ENCODE results near the gene RAP1GAP.

RAP1GAP gene

DNA sequence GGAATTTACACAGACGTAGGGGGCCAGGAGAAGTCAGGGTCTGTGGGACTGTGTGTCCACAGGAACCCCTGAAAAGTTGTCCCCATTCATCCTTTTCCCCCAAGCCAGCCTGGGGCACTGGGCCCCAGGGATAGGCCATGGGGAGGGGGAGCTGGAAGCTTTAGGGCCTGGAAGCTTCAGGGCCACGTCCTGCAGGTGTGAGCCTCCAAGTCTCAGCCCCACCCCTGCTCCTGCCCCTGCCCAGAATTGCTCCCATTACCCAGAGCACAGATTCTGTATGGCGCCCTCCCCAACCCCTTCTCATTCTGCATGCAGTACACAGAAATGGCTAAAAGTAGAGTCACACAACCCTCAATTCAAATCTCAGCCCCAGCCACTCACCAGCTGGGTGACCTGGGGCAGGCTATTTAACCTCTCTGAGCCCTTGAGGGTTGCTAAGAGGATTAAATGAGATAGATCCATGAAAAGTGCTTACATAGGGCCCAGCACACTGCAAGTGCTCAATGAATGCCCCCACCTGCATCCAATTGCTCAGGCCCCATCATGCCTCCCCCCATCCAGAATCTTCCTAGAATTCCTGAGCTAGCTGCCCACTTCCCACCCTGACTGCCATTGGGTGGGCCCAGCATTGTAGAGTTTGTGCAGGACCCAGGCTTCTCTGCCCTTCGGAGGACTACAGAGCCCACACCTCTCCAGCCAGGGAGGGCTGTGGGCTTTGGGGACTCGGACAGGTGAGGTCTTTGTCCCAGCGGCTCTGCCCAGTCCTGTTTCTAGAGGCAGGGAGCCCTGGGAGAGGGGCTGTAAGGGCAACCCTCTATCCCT is 6.5 kb downstream of the RAP1GAP start:
- DNase-seq (ENCODE audit: low read depth) = no peak

DNA sequence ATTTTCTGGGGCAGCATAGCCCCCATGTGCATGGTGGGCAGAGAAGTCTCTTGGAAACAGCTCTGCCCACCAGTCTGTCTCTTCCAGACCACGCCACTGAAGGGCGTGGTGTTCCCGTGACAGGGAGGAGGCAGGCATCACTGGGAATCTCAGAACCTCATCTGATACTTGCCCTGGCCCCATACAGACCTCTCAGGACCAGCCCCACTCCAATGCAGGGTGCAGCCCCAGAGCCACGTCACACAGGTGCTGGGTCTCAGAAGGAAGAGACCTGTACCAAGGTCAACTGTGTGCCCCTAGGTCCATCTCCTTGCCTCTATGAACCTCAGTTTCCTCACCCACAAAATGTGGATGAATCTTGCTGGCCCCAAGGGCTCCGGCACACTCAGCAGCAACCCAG is 7.3 kb downstream of the RAP1GAP start:
- DNase-seq (ENCODE audit: low read depth) = no peak

DNA sequence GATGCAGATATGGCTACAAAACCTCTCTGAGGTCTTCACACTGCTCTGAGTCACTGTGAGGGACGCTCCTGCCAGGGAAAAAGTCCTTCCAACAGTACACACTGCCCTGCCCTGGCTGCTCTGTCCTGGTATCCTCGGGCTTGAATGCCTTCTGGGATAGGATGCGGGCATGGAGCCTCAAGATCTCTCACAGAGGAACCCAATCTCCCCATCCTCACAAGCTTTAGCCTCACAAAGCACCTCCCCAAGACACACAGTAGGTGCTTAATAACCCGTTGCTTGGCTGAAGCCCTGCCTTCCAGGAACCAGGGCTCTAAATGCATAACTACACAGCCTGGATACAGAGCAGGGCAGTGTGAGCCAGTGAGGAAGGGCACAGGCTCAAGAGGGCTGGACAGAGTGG is 9.2 kb downstream of the RAP1GAP start:
- no peak for DNase-seq (ENCODE audit: low read depth)

DNA sequence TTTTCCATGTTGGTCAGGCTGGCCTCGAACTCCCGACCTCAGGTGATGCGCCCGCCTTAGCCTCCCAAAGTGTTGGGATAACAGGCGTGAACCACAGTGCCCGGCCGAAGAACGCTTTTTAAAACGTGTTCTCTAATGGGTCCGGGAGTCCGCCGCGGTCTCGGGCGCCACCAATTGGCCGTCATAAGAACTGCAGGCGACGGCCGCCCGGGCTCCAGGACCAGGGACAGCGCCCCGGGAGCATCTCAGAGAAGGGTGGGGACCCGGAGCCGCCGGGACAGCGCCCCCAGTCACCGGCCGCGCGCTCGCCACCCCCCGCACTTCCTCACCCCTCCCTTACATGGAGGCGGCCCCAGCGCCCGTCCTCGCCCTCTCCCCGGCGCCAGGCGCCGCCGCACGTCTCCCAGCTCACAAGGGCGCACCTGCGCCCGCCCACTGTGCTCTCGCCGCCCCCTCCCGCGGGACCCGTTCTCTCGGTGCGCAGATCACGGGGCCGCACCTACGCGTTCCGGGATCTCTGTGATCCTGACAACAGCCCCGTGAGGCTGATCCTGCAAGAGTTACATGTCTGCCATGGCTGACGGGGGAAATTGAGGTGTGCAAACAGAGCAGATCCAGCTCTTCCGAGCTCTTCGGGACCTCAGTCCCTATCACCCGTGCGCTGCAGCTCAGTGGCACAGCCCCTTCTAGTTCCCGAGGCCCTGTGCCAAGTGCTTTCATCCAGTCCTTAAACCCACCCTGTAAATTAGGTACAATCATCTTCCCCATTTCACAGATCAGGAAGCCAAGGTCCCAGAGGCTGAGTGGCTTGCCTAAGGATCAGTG is 9.8 kb downstream of the RAP1GAP start:
- no peak for DNase-seq (ENCODE audit: low read depth)

DNA sequence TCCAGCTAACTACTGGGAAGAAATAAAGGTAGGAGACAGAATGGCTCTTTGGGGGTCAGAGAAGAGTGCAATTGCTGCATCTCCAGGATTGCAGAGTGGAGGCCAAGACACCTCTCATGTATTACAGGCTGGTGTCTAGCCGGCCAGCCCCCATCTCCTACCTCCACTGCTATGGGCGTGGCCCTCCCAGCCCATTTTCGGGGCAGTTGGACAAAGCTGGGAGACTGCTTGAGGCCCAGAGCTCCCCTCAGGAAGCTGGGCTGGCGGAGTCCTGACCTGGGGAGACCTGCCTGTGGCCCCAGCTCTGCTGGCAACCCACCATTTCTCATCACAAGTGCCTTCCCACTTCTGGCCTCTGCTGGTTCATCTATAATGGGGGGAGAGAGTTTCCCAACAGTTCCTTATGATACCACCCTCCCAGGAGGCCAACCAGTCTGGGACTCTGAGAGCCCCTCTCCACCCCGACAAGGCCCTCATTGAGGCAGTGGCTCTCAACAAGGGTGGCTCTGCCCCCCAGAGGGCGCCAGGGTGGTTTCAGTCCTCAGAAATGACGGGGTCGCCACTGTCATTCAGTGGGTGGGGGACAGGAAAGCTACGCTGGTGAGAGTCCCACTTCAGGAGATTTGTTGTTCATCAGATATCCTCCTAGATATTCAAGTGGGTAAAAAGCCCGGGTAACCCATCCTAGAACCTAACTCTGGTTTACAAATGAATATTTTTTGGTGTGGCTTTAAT is 11.5 kb downstream of the RAP1GAP start:
- no peak for DNase-seq (ENCODE audit: low read depth)

DNA sequence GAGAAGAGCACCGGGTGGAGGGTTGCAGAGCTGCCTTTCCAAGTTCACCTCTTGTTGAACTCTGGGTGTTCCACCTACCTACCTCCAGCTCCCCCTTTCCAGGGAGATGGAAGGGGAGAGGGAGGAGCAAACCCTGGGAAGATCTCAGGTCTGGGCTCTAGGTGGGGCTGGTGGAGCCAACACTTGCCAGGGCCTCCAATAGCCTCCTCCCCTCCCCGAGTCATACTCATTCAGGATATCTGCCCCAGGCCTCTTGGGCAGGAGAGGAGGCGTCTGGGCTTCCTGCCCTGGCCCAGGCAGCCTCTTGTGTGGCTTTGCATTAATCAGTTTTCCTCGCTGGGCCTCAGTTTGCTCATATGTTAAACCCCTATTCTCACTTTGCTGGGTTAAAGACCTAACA is 13.4 kb downstream of the RAP1GAP start:
- DNase-seq (ENCODE audit: low read depth) = no peak

DNA sequence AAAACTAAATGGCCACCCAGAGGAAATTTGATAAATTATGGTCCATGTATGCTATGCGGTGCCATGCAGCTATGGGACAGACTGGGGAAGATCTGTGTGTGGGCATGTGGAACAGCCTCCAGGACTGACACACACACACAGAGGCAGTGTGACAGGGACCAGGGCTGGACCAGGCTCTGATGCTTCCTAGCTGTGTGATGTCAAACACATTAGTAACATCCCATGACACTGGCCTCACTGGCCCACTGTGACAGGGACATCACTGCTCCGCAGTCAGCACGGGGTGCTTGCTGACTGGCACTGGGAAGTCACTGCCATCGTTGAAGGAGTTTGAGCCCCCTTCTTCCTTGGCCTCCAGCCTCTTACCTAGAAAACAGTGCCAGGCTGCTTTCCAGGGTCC is 13.9 kb downstream of the RAP1GAP start:
- no peak for DNase-seq (ENCODE audit: low read depth)

DNA sequence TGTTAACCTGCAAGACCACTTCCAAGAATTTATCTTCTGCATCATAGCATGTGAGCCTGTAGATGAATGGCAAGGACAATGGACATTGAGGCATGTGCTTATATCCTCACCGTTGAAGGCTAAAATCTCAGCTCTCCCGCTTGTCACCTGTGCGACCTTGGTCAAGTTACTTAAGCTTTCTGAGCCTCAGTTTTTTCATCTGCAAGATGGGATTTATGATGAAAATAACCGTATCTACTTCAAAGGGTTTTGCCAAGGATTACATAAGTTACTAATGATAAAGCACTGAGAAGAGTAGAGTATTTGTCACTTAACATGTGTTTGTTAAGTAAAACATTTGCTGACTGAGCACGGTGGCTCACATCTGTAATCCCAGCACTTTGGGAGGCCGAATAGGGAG is 14.9 kb downstream of the RAP1GAP start:
- DNase-seq (ENCODE audit: low read depth) = no peak

DNA sequence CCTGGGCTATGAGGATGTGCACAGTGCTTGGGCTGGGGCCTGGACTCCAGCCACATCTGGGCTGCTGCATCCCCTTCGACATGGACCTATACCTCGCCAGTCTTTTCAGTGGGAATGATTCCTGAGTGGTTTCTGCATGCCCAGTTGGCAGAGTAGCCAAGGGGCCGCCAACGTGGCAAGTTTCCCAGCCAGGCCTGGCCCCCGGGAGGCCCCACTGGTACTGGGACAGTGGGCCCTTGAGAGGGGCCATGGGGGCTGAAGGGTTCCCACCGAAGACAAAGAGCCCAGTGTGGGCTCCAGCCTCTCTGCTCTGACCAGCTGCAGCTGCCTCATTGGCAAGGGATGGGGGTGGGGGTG is 15.4 kb downstream of the RAP1GAP start:
- no peak for DNase-seq (ENCODE audit: low read depth)

DNA sequence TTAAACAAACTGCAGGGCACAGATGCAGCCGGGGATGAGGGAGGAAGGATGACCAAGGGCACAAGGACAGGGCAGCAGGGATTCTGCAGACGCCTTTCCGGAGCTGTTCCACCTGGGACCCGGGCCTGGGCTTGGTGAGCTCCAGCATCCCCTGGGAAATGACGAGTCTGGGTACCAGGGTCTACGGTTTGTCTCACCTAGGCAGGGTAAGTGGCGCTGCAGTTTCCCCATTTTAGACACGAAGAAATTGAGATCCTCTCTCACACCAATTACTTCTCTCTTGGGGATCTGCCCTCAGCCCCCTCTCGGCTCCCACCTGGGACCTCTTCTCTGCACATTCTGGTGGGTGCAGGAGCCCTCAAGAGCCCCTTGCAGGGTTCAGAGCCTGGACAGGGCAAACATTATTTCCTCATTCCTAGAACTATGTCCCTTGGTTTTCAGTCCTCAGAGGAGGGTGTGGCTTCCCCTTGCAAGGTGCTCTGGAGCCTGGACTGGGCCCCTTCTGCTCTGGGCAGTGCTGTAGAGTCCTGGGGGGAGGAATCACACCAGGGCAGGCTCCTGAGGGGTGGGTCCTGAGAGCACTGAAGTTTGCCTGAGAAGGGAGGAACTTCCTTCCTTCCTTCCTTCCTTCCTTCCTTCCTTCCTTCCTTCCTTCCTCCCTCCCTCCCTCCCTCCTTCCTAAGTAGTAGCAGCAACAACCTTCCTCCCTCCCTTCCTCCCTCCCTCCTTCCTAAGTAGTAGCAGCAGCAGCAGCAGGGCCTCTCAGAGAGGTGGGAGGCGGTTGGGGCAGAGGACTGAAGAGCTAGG is 16.0 kb downstream of the RAP1GAP start:
- no peak for DNase-seq (ENCODE audit: low read depth)

DNA sequence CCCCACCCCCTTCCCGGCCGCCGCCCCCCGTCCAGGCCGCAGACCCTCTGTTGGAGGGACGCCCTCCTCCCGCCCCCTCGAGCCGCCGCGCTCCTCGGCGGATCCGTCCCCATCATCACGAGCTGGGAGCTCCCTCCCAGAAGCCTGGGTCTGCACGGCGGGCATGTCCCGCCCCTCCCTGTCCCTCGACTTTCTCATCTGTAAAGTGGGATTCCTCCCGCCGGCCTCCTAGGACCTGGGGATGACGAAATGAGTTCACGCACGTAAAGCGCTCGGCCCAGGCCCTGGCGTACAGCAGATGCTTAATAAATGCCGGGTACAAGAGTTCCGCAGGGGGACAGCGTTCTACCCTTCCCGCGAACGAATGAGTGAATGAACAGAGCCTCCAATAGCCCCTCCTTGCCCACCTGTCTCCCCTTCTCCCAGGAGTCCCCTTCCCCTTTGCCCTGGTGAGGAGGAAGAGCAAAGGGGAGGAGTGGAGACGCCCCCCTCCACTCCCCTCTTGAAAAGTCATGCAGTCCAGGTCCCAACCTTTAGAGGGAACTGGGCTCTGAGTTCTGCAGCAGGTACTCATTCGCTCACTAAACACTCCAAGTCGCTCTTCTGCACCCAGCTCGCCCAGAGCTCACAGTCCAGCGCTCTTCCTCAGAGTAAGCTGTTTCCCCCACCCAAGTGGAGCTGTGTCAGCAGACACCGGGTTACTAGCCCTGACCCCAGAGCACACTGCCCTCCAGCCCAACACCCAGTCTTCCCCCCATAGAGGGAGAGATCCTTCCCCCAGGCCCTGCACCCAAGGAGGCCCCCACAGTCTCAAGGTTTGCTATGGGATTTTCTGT is 16.8 kb downstream of the RAP1GAP start:
- no peak for DNase-seq (ENCODE audit: low read depth)

DNA sequence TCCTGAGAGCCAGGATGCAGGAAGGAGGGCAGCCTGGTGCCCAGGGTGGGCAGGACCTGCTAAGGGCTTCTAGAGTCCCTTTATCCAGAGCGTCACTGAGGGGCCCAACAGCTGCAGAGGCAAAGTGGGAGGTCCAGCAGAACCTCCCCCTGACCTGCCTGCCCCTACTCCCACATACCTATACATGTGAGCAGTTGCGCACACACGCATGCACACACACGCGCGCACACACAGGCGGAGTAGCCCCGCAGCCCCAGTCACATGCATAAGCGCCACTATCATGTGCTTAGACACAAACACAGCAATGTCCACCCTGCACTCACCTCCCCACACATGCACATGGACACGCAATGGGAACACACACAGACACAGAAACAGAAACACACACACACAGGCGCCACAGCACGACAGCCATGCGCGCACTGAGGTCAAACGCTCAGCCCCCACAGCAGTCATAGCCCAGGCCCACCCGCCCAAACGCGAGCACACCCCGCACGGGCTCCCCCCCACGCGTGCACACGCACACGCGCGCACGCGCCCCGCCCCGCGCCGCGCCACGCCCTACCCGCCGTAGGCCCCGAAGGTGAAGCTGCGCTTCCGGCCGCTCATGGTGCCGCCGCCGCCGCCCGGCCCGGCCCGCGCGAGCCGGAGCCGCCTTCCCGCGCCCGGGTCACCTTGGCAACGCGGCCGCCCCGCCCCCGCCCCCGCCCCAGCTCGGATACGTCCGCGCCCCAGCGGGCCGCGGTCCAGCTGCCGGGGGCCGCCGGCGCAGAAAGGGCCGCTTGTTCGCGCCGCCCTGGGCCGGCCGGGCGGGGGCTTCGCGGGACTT is 17.7 kb downstream of the RAP1GAP start:
- no peak for DNase-seq (ENCODE audit: low read depth)

DNA sequence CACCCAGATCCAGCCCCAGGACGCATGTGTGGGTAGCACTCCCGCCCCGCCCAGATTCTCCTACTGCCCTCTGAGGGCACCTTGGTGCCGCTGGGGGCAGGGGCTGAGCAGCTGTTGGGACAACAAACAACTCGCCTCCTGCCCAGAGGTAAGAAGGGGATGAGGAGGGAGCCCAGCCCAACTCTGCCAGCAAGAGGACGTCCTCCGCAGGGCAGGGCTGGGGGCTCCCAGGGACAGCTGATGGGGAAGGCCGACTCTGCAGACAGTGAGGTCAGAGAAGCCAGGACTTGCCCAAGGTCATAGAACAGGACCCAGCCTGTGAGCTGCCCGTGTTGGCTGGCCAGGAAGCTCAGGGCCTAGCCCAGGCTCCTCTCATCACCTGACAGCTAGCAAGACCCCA is 18.8 kb downstream of the RAP1GAP start:
- no peak for DNase-seq (ENCODE audit: low read depth)

DNA sequence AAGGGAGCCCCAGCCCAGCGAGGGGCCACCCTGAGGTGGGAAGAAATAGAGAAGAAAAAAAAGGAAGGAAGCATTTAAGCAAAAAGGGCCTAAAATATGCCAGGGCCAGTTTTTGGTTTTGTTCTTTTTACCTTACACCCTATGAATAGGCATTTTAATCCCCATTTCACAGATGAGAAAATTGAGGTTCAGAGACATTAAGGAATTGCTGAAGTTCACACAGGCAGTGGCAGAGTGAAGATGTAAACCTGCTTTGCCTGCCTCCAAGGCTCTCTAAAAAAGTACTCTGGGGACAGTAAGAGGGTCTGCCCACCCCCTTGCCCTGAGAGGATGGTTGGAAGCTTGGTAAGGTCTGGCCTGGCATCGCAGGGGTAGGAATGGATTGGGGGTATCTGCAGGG is 19.8 kb downstream of the RAP1GAP start:
- DNase-seq (ENCODE audit: low read depth) = no peak

DNA sequence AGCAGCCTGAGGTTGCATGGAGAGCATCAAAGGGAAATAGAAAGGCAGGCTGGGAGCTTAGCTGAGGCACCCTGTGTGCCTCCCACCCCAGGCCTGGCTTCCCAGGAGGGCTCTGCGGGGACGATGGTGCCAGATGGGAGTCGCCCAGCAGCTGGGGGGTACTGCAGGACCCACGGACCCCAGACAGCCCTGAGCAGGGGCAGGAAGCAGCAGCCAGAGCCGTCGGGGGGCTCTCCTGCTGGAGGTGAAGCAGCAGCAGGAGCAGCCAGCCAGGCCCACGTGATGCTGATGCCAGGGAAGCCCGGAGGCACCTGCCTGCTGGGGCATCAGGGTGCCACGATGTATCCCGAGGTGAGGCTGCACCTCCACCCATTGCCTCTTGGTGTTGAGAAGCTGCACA is 20.4 kb downstream of the RAP1GAP start:
- DNase-seq (ENCODE audit: low read depth) = no peak

DNA sequence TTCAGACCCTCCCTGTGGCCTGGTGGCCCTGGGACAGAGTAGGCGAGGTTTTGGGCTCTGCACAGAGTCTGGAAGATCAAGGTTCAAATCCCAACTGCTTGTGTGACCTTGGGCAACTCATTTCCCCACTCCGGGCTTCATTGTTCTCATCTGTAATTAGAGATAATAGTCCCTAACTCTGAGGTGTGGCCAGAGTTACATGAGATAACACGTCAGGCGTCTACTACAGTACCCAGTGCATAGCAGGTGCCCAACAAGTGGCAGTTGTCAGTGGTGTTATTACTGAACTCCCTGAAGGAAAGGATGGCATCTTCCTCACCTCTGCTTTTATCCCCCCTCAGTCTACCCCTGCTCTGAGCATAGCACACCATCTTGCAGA is 20.8 kb downstream of the RAP1GAP start:
- DNase-seq (ENCODE audit: low read depth) = no peak

DNA sequence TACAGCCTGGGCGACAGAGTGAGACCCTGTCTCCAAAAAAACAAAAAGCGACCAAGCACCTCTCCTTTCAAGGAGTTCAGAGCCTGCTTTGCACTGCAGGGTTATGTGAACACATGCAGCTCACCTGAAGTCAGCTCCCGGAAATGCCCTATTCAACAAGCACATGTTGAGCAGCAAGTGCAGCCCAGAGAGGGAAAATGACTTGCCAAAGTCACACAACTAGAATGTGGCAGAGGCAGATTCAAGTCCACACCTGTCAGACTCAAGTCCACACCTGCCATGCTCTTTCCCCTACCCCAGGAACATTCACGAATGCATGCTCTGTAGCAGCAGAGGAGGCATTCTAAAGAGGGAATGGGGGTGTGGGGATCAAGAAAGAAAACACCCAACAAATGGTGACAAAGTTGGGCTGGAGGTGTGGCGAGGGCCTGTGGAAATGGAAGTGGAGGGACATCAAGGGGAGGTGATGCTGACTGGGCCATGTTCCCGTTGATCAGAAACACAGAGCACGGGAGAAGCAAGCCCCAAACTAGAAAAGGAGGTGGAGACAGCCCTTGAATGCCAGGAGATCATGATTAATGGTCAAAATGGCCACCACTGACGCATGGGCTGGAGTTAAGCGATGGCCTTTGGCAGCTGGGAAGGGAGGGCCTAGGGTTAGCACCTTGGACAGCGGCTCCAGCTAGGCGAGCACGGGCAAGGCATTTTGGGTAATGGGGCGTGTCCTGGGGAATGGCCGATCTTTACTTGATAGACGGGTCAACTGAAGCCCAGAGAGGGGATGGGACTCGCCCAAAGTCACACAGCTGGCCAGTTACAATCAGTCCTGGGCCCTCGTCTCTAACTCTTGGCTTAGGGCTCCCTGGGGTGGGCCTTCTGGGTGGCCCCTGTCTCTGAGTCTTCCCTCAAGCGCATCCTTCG is 21.5 kb downstream of the RAP1GAP start:
- DNase-seq (ENCODE audit: low read depth) = no peak

DNA sequence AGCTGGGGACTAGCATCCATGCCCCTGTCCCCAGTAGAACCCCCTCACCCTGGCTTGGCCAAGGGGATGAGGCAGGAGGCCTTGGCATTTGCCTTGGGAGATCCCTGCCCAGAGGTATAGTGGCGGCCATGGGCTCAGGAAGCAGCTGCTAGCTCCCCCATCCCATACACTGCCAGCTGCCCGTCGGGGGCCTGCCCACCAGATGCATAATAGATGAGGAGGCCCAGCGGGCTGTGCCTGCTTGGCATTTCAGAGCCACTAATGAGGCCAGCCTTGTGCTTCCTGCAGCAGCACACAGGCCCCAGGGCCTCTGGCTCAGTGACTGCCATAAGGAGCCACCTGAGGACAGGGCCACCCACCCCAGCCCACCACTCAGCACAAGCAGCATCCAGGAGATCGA is 23.6 kb downstream of the RAP1GAP start:
- DNase-seq (ENCODE audit: low read depth) = no peak

DNA sequence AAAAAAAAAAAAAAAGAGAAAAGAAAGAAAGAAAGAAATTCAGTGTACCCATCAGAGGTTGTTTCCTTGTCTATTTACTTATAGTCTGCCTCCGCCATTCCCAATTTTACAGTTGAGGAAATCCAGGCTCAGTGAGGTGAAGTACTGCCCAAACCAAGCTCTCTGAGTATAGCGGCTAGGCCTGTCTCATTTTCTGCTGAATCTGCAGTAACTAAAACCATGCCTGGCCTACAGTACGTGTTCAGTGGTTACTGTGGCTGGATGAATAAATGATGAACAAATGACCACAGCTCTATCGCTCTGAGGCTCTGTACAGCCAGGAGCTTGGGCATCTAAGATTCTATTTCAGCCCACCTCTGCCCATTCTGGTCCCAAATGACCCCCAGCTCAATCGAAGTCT is 24.3 kb downstream of the RAP1GAP start:
- no peak for DNase-seq (ENCODE audit: low read depth)

All from HS-5 (cell line).